AG09309 (cell line): ENCODE measurements around the gene CYP4B1.
"Not testable (repeated sequence)": the region's sequence is repeated elsewhere in the genome, so short reads cannot be mapped to it uniquely, and the experiment has no call there.

ENCODE experiments used
- DNase-seq: peaks from one replicate; pipeline ENCODE4 v3.0.0-alpha.2; 2010; ENCODE audit warnings: low read depth
- H3K4me3 ChIP-seq: 2 replicates; pipeline ENCODE4 v1.5.1; 2011; ENCODE audit warnings: mild to moderate bottlenecking, low read depth, low read length, moderate library complexity; ENCODE audit not compliant: control insufficient read depth
- TF ChIP-seq, protein P1 (sequence below): IDR thresholded peaks from 2 replicates; pipeline ENCODE4 v1.5.1; 2011; ENCODE audit warnings: mild to moderate bottlenecking, low read depth, low read length, inconsistent platforms; ENCODE audit not compliant: insufficient read depth, control insufficient read depth; ENCODE audit errors: missing control alignments

CYP4B1 gene

GRCh38 chr1:46798810-46799209 is at the start of gene CYP4B1:
CYP4B1 (plus strand) TSS chr1:46799046; CDS start chr1:46799082, 36 bp downstream.
- no peak within 1 kb of the TSS for H3K4me3 ChIP-seq
- TF ChIP-seq, protein P1, sequence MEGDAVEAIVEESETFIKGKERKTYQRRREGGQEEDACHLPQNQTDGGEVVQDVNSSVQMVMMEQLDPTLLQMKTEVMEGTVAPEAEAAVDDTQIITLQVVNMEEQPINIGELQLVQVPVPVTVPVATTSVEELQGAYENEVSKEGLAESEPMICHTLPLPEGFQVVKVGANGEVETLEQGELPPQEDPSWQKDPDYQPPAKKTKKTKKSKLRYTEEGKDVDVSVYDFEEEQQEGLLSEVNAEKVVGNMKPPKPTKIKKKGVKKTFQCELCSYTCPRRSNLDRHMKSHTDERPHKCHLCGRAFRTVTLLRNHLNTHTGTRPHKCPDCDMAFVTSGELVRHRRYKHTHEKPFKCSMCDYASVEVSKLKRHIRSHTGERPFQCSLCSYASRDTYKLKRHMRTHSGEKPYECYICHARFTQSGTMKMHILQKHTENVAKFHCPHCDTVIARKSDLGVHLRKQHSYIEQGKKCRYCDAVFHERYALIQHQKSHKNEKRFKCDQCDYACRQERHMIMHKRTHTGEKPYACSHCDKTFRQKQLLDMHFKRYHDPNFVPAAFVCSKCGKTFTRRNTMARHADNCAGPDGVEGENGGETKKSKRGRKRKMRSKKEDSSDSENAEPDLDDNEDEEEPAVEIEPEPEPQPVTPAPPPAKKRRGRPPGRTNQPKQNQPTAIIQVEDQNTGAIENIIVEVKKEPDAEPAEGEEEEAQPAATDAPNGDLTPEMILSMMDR, result no peak
- no peak for DNase-seq

DNA sequence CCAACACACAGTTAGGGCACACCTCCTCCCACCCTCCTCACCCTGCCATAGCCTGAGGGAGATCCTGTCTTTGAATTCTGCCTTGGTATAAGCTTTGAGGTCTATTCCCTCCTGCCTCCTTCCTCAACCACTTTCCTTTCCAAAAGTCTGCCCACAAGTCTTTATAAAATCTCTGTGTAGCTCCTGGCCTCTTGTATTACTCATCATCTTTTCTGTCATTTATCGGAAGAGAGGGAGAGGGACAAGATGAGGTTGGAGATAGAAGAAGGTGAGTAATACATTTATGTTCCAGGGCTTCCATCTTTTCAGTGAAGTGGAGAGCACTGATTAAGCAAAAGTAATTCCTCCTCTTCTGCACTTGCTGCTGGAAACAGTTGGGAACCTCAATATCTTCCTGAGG is 49.4 kb upstream of the CYP4B1 start:
- DNase-seq, result no peak
- TF ChIP-seq, protein P1, result no peak
- no peak overlapping the region for H3K4me3 ChIP-seq

DNA sequence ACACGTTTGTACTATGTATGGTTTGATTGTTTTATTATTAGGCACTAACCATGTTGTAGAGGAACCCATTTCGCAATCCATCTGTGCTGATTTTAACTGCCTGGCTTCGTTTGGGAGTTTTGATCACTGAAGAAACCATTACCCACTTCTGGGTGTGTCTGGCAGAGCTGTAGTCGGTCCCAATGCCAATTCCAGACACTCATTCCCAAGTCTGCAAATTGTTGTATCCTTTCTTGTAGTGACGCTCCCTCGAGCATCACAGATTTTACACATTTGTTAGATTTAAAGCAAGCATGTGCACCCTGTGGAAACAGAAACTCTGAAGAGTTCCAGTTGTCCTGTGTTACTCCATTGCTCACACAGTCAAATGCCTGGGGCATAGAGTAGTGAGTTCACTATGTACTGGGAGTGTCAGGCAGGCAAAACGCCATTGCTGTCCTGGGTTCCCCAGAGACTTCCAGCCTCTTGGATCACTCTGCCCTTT is 48.9 kb upstream of the CYP4B1 start:
- TF ChIP-seq, protein P1, result no peak
- DNase-seq, result no peak
- no peak overlapping the region for H3K4me3 ChIP-seq

- H3K4me3 ChIP-seq, result no peak overlapping the region
- no peak for DNase-seq
- TF ChIP-seq, protein P1, result no peak
Observed at GRCh38 chr1:46753985-46754384, 44.9 kb upstream of the CYP4B1 start.

- not testable (repeated sequence) for H3K4me3 ChIP-seq, DNase-seq
Observed at GRCh38 chr1:46754707-46755106, 44.1 kb upstream of the CYP4B1 start.

- no peak overlapping the region for H3K4me3 ChIP-seq
- no peak for DNase-seq
- TF ChIP-seq, protein P1, result no peak
Observed at GRCh38 chr1:46755121-46755520, 43.7 kb upstream of the CYP4B1 start.

GRCh38 chr1:46757247-46757955 is 41.4 kb upstream of the CYP4B1 start:
- DNase-seq, result no peak
- TF ChIP-seq, protein P1, result no peak

More at GRCh38 chr1:46757247-46757955, 41.4 kb upstream of the CYP4B1 start:
- H3K4me3 ChIP-seq, result no peak overlapping the region
